Stimulated activated CD4-positive, alpha-beta T cell treated with anti-CD3 and anti-CD28 coated beads, Interleukin-4, amount 100 ng/mL, for 24 hours (primary cell): ENCODE data around the gene TMEM117.
"Not testable (repeated sequence)": the region's sequence is repeated elsewhere in the genome, so short reads cannot be mapped to it uniquely, and the experiment has no call there.

Experiments
- DNase-seq: peaks from one replicate; pipeline ENCODE4 v3.0.0-alpha.2; 2020

Gene TMEM117

DNA sequence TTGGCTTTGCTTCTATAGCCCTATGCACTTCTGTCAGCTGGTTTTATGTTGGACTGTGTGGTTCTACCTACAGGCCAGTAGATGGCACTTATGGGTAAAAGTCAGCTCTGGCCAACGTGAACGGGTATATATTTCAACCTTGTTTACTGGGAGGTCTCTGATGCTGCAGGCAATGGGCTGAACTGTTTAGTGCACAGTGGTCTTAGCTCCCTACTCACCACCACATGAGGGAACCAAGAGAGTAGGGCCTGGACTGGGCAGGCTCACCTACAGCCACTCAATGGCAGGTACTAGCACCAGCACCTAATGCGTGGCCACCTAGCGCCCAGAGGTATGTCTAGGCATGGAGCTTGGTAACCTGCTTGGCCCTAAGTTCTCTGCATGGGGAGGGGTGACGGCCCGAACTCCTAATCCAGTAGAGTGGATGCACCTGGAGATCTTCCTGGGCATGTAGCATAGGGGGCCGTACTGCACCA is 481.8 kb downstream of the TMEM117 start:
- no peak for DNase-seq

DNA sequence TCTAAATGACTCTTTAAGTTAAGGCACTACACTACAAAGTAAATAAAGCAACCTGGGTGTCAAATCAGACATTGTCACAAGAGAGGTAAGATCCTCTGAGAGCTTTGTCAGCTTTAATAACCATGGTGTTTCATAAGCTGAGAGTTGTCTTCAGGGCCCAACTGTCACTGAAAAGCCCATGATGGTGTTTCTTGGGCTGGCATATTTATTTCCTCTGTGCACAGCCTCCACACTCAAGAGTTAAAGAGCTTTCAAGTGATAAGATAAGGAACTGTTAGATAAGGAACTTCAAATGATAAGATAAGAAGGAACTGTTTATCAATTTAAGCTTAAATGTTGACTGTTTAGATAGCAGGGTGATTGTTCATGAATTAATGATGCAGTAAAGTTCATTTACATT is 495.4 kb downstream of the TMEM117 start:
- DNase-seq, result no peak

GRCh38 chr12:44334347-44334746 is 498.5 kb downstream of the TMEM117 start:
- no peak for DNase-seq

- no peak for DNase-seq
Observed at GRCh38 chr12:44335030-44335429, 499.1 kb downstream of the TMEM117 start.

DNA sequence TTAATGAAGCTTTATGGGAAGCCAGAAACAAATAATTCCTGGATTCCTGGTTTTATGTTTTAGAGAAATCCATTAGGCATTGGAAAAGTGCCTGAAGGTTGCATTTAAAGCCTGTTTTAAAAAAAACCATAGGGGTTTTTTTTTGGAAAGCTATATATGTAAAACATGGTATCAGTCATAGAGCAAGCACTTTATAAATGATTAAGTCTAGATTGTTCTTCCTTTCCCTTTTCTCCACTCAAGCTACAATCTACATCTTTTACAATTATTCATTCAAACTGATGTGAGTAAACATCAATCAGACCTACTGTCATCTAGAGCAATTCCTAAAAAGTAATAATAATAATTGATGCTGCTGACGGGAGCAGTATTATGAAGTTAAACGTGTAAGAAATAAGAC is 500.7 kb downstream of the TMEM117 start:
- DNase-seq, result no peak

- DNase-seq, result no peak
Observed at GRCh38 chr12:44342371-44342770, 506.5 kb downstream of the TMEM117 start.

- no peak for DNase-seq
Observed at GRCh38 chr12:44347145-44347544, 511.3 kb downstream of the TMEM117 start.

DNA sequence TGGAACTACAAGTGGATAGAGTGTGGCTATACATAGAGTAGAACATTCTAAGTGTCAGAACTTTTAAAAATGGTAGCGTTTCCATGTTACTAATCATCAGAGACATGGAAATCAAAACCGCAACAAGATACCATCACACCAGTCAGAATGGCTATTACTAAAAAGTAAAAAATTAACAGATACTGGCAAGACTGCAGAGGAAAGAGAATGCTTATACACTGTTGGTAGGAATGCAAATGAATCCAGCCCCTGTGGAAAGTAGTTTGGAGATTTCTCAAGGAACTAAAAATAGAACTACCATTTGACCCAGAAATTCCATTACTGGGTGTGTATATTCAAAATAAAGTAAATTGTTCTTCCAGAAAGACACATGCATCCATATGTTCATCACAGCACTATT is 521.6 kb downstream of the TMEM117 start:
- no peak for DNase-seq

DNA sequence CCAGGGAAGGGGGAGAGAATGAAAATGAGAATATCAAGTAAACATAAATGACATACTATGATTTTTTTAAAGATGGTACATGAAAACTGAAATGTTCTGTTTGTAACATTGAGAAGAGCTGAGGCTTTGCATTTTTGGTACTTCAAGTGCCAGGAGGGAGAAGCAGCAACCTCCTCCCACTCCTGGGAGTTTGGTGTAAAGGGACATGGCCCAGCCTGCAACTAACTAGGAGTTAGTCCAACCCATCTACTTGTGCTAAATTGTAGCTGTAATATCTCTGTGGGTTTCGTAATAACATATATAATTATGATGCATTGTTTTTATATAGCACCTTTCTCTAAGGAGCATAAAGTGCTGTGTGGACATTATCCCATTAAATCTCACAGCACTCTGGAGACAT is 522.8 kb downstream of the TMEM117 start:
- DNase-seq, result no peak

- no peak for DNase-seq
Observed at GRCh38 chr12:44362947-44363346, 527.1 kb downstream of the TMEM117 start.

DNA sequence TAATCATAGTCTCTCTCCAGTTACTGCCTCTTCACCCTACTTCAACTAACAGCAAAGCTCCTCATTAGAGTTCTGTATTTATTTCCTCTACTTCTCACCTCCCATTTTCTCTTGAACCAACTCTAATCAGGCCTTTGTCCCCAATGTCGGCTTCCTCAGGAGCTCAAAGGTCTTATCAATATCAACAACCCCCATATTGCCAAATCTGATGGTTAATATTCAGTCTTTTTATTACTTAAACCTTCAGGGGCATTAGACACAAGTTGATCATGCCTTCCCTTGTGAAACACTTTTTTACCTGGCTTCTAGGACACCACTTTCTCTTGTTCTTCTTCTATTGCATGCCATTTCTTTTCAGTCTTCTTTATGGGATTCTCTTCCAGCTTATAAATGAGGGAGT is 531.3 kb downstream of the TMEM117 start:
- DNase-seq, result no peak

GRCh38 chr12:44367916-44368315 is 532.0 kb downstream of the TMEM117 start:
- no peak for DNase-seq

DNA sequence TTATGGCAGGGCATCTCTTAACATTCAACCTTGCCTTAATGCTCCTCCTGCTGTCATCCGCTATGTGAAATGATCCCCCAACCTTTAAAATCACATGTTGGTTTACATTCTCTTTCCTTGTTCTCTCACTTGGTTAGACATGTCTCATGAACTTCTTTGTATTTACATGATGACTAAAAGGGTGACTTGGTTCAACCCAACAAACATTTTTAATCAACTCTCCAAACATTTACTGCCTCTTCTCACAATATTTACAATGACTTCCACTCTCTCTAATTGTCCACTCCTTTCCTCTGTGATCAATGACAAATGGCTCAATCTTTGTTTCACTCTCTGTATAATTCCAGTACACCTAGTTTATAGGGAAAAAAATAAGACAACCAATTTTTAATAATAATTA is 534.1 kb downstream of the TMEM117 start:
- no peak for DNase-seq

DNA sequence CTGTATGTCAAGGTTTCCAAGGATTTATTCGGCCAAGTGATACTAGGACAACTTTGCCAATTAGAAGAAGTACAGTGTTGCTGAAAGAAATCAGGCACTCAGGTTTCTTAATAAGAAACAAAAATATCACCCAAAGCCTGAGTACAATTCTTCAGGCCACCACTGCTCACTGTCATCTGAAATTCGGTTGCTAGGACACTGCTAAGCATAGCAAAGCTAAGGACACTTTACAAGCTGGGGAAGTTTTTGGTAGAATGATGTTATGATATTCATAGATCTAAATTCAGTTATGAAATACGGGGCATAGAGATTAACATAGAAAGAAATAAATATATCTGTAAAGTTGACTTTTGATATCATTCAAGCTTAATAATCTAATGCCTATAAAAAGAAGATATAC is 535.1 kb downstream of the TMEM117 start:
- DNase-seq, result no peak

GRCh38 chr12:44372259-44372658 is 536.4 kb downstream of the TMEM117 start:
- DNase-seq, result no peak

DNA sequence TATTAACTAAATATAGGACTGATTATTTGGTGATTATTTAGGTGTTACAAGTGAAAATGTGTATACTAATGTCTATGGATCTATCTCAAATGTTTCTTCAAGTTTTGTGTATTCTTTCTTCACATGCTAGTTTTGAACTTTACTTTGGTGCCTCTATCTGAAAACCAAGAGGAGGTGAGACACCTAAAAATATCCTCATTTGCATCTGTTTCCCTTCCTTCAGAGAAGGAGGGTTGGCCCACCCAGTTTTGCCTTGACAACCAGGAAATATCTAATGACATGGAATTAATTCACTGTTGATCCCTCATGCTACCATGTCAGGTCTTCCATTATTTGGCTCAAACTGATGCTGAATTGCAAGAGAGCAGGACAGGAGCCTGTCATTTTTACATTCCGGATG is 539.8 kb downstream of the TMEM117 start:
- no peak for DNase-seq

- DNase-seq, result no peak
Observed at GRCh38 chr12:44377443-44378187, 541.7 kb downstream of the TMEM117 start.

DNA sequence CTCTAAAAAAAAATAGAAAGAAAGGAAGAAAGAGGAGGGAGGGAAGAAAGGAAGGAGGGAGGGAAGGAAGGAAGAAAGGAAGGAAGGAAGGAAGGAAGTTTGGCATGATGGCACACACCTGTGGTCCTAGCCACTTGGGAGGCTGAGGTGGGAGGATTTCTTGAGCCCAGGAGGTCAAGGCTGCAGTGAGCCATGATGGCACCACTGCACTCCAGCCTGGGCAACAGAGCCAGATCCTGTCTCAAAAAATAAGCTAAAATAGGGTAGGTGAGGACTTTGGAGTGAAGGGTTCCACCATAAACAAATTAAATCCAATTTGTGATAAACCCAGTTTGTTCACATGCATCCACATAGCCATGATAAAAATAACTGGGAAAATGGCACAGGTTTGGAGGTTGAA is 543.2 kb downstream of the TMEM117 start:
- not testable (repeated sequence) for DNase-seq

- no peak for DNase-seq
Observed at GRCh38 chr12:44379831-44380230, 544.0 kb downstream of the TMEM117 start.

DNA sequence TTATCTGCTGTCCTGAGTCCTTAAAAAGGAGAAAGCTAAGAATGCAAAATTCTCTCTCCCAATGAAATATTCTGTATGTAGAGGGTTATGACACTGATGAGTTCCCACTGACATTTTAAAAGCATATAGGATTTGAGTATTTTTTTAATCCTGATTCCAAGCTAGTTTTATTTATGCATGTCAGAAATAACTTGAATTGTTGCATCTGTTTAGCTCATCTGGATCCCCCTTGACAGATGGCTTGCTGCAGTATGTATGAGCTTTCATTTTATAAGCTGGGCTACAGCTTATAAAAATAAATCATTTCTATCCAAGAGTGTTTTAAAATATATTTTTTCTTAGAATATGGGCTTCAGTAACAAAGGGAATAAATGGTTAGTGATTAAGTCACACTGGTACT is 545.0 kb downstream of the TMEM117 start:
- DNase-seq, result no peak

- no peak for DNase-seq
Observed at GRCh38 chr12:44381341-44381740, 545.5 kb downstream of the TMEM117 start.

DNA sequence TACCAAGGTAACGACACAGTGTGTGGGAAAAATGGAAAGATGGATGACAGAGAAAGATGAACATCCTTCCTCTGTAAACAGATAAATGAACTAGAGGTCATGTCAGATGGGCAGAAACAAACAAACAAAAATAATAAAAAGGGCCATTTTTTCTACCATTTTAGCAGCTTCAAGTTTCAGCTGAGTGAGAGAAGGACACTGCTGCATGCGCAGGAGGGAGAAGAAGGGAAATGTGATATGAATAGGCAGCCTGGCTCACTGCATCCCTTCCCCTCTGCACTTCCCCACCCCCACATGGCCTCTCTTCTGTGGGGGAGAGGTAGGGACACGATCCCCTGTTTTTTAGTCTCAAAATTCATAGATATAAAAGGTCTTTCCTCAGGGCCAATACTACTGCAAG is 548.3 kb downstream of the TMEM117 start:
- no peak for DNase-seq

DNA sequence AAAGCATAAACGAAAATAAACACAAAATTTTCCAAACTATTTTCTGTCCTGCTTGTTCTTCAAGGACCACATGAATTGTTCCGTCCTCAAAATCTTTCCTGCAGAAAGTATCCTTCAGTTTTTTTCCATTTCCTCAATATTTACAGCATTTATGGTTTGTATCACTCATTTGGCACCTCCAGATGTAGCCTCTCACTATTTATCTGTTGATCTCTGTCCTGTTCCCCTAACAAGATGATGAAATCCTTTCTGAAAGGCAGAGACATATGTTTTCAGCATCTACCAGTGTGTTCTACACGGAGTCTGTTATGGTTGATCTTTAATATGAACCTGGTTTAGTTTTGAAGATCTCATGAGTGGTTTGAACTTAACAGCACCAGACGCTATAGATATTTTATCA is 550.1 kb downstream of the TMEM117 start:
- DNase-seq, result no peak

DNA sequence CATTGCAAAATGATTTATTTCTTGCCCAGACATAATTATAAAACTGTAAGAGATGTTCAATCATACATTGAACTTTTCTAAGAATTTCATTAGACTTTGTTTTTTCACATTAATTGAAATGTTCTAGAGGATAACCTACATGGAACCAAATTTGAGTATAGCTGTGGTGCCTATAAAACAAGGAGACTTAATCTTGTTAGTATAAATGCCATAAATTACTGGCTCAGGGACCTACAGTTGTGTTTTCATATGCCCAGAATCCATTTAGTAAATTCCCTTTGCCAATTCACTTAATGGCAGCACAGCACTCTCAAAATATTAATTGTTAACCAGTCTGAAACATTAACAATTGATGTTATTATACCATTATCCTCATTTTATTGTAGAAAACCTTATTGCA is 551.7 kb downstream of the TMEM117 start:
- no peak for DNase-seq

- DNase-seq, result no peak
Observed at GRCh38 chr12:44389038-44389437, 553.2 kb downstream of the TMEM117 start.
